K562 (cell line): ENCODE data around the gene DLGAP3. TPM values are rescaled to one million over a fixed set of nuclear protein-coding genes. Genes with fewer than 3 reads are reported as not detected.

Source experiments
- ATAC-seq: fragments of 200-7000 bp; cut with Tn5 transposase; 3 replicates; pipeline ENCODE4 v1.9.1; 2020; ENCODE audit warnings: moderate library complexity
- BruUV-seq: library from RNA; stranded (reverse); fragments of 400-500 nt; replicated peaks from 2 replicates; lab custom pipeline; 2021; lab: Mats Ljungman, UMichigan
- CTCF ChIA-PET: fragments of 300-600 bp; formaldehyde crosslinking; extraction: SDS; loops from one replicate; lab custom pipeline; 2021; ENCODE audit warnings: low intra/inter-chr PET ratio; lab: Yijun Ruan, JAX
- POLR2A ChIA-PET: fragments of 300-600, 350-650 bp; sonication (Branson Sonifier 250); formaldehyde crosslinking; extraction: SDS; loops from one replicate; lab custom pipeline; 2021; ENCODE audit warnings: antibody characterized with exemption, inconsistent platforms; lab: Yijun Ruan, JAX
- DNase-seq, 4 experiments: peaks; one replicate each; pipeline versions ENCODE4 v3.0.0 to v3.0.0-alpha.2; 2011 to 2018; ENCODE audit warnings: low spot score in 3 of 4, mixed read lengths in 3 of 4; ENCODE audit errors: extremely low read depth in 1 of 4
- FAIRE-seq: peaks from 2 replicates; lab custom pipeline; 2011; peaks lifted over from hg19 to GRCh38; lab: Jason Lieb, UNC
- H2AFZ ChIP-seq: 2 replicates; pipeline ENCODE4 v1.6.0; 2011; ENCODE audit warnings: low read depth, low read length, control low read depth, inconsistent platforms
- H3K27ac ChIP-seq: fragments of 200-600 bp; 3 replicates; pipeline ENCODE4 v1.8.0; 2011; ENCODE audit warnings: low read depth, mild to moderate bottlenecking, control low read depth, inconsistent platforms, low read length, moderate library complexity, mixed read lengths; ENCODE audit errors: extremely low read depth
- H3K27me3 ChIP-seq, 2 experiments: fragments of 300-600 bp in 1 of 2; 2 replicates in 1 of 2; 3 replicates in 1 of 2; pipeline versions ENCODE4 v1.6.0 to v1.8.0; 2011; ENCODE audit warnings: inconsistent platforms in 2 of 2, low read length in 2 of 2, mild to moderate bottlenecking in 1 of 2, mixed read lengths in 1 of 2, moderate library complexity in 1 of 2; ENCODE audit not compliant: control insufficient read depth in 2 of 2, insufficient read depth in 2 of 2
- H3K36me3 ChIP-seq: fragments of 300-600 bp; 3 replicates; pipeline ENCODE4 v1.8.0; 2011; ENCODE audit warnings: mild to moderate bottlenecking, low read length, inconsistent platforms; ENCODE audit not compliant: control insufficient read depth, insufficient read depth
- H3K4me1 ChIP-seq, 2 experiments: fragments of 200-600 bp in 1 of 2; replicated peaks in 1 of 2; 2 replicates in 1 of 2; 3 replicates in 1 of 2; pipeline versions ENCODE4 v1.5.1 to v1.8.0; 2011; ENCODE audit warnings: inconsistent platforms in 2 of 2, low read length in 2 of 2, mild to moderate bottlenecking in 1 of 2, mixed read lengths in 1 of 2, moderate library complexity in 1 of 2; ENCODE audit not compliant: control insufficient read depth in 2 of 2, insufficient read depth in 2 of 2
- H3K4me2 ChIP-seq: 2 replicates; pipeline ENCODE4 v1.6.1; 2011; ENCODE audit warnings: low read length, control low read depth, inconsistent platforms, mixed read lengths; ENCODE audit not compliant: insufficient read depth
- H3K4me3 ChIP-seq: fragments of 200-600 bp; sonication (generic), shearing (Covaris generic); 2 replicates; pipeline ENCODE4 v1.5.1; 2016; ENCODE audit warnings: control low read depth, inconsistent platforms
- H3K79me2 ChIP-seq: fragments of 200-600 bp; 3 replicates; pipeline ENCODE4 v1.8.0; 2011; ENCODE audit warnings: low read length, inconsistent platforms; ENCODE audit not compliant: control insufficient read depth, insufficient read depth
- H3K9ac ChIP-seq, 2 experiments: 2 replicates each; pipeline versions ENCODE4 v1.6.0 to v1.6.1; 2011; ENCODE audit warnings: low read depth in 2 of 2, low read length in 2 of 2, control low read depth in 1 of 2, inconsistent platforms in 1 of 2, mild to moderate bottlenecking in 1 of 2, mixed read lengths in 1 of 2; ENCODE audit not compliant: insufficient read depth in 1 of 2
- H3K9me1 ChIP-seq: one replicate; pipeline ENCODE4 v1.6.0; 2011; ENCODE audit warnings: inconsistent platforms, mild to moderate bottlenecking, low read length, moderate library complexity; ENCODE audit not compliant: control insufficient read depth, insufficient read depth
- H3K9me3 ChIP-seq: replicated peaks from 2 replicates; pipeline ENCODE4 v1.5.1; 2011; ENCODE audit warnings: low read depth, low read length, inconsistent platforms; ENCODE audit not compliant: control insufficient read depth, insufficient read depth
- H4K20me1 ChIP-seq: replicated peaks from 2 replicates; pipeline ENCODE4 v1.6.1; 2011; ENCODE audit warnings: low read length, inconsistent platforms, mixed read lengths; ENCODE audit not compliant: control insufficient read depth, insufficient read depth
- ASH1L ChIP-seq: fragments of 450-650 bp; IDR thresholded peaks from 2 replicates; pipeline ENCODE4 v1.6.1; 2018; ENCODE audit warnings: borderline replicate concordance, mild to moderate bottlenecking, low read depth; ENCODE audit not compliant: partially characterized antibody
- BDP1 ChIP-seq: IDR thresholded peaks from 3 replicates; pipeline ENCODE4 v1.6.1; 2011; ENCODE audit not compliant: insufficient read length, insufficient read depth
- CREB3 ChIP-seq: fragments of 450-650 bp; conservative IDR thresholded peaks from 2 replicates; pipeline ENCODE4 v1.6.1; 2016; ENCODE audit warnings: missing genetic modification characterization, low read depth, mild to moderate bottlenecking, missing compliant biosample characterization, moderate library complexity
- SREBF1 ChIP-seq: fragments of 150-350 bp; IDR thresholded peaks from 2 replicates; pipeline ENCODE4 v1.6.1; 2014; ENCODE audit warnings: antibody characterized with exemption, low read depth, low read length, borderline replicate concordance
- ZNF395 ChIP-seq: fragments of 200-800 bp; sonication (Bioruptor generic); IDR thresholded peaks from 2 replicates; pipeline ENCODE4 v1.6.1; 2017; ENCODE audit warnings: missing genetic modification characterization, missing compliant biosample characterization
- WGBS: fragments of 100-300 bp; shearing (Covaris generic); methylation state at CpG from one replicate; pipeline ENCODE4 v1.1.6; 2016; ENCODE audit warnings: low coverage, mixed read lengths; ENCODE audit not compliant: insufficient coverage; ENCODE audit errors: missing lambda C conversion rate; 5-methylcytosine and 5-hydroxymethylcytosine counted together
- in situ Hi-C: fragments of 300-500 bp; cut with MboI; formaldehyde crosslinking; loops from 4 replicates; pipeline ENCODE4 v1.15.0; 2018; ENCODE audit warnings: inconsistent platforms, mixed read lengths
- intact Hi-C: fragments of 100-400 bp; cut with micrococcal nuclease; formaldehyde crosslinking; loops from 2 replicates; pipeline ENCODE4 v1.14.2; 2022
- polyA plus RNA-seq, 8 experiments: library from polyadenylated mRNA; depleted of rRNA in 4 of 8; stranded (reverse) in 5 of 8; unstranded in 3 of 8; fragments of >200 nt; fragmentation: Nextera tagmentation in 2 of 8; fragmentation: Illumina TruSeq in 1 of 8; extraction: Ambion mirVana in 2 of 8; extraction: Trizol in 1 of 8; gene quantifications; 2 replicates each; pipeline versions ENCODE4 v1.2.1 to v1.2.3, GENCODE V29; 2011 to 2014; ENCODE audit warnings: inconsistent platforms in 1 of 8, missing spikeins in 1 of 8
- total RNA-seq, 7 experiments: library from RNA; depleted of rRNA in 6 of 7; stranded (reverse); fragments of >200 nt in 6 of 7; fragmentation: Illumina TruSeq in 2 of 7; extraction: Trizol in 2 of 7; gene quantifications; 2 replicates each; pipeline versions ENCODE4 v1.2.1 to v1.2.3, GENCODE V29; 2011 to 2021; ENCODE audit warnings: low replicate concordance in 1 of 7

Gene DLGAP3
- total and polyA plus RNA-seq, 9 of the 15 experiments (the other 6 are each of a cell fraction or from before 2014, with no cell fraction given) = 0.01 to 0.16 (median 0.07) TPM; not detected in 6

DNA sequence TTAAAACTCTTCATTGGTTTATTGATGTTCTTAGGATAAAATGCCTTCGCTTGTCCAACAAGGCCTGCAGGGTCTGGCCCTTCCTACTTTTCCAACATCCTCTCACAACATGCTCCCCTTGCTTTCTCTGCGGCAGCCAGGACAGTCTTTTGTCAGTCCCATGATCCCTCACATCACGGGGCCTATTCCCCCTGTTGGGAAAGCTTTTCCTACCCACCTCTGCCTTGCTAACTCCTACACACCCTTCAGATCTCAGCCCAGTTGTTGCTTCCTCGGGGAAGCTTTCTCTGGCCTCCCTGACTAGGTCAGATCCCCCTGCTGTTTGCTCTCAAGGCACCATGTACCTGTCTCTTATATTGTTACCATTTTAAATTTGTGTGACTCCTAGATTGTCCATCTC, 19.0 kb downstream of the DLGAP3 start:
- FAIRE-seq (no peak), ATAC-seq (no peak), DNase-seq (no peak)
- in situ Hi-C loops = no loop called here
- no peaks in the 10 kb centered on the region for H3K36me3 ChIP-seq
- no peaks in the 10 kb centered on the region for H3K79me2 ChIP-seq
- H3K9me3 ChIP-seq = no peaks in the 10 kb centered on the region
- no TSS peak for BruUV-seq
- WGBS = 0% methylated on average over 4 of the region's 4 CpGs
- no peak overlapping the region for H2AFZ ChIP-seq
- ChIA-PET POLR2A (no interaction called here), CTCF (interaction anchor here (0.6 kb wide), 1 partner anchor 19 kb away, joined by 7 read pairs; the partner anchor contains the start of gene DLGAP3)
- H3K9me1 ChIP-seq = no peaks in the 10 kb centered on the region
- 0 out of 2 replicates have a peak, but pooled peaks cover 13% of the 10 kb centered on the region for H4K20me1 ChIP-seq
- H3K9ac ChIP-seq = no peak overlapping the region
- H3K4me1 ChIP-seq = no peaks in the 10 kb centered on the region
- no peak for TF ChIP-seq CREB3 (tag)
- TF ChIP-seq BDP1 = no peak
- TF ChIP-seq SREBF1 = no peak
- no peak for TF ChIP-seq ASH1L
- TF ChIP-seq ZNF395 (CRISPR knock-in tag) = no peak
- intact Hi-C loops = no loop called here
- peaks cover 10 to 32% of the 10 kb centered on the region in 2 experiments; a peak in 4 of 5 replicates for H3K27me3 ChIP-seq
- H3K27ac ChIP-seq = no peak overlapping the region
- H3K4me3 ChIP-seq = no peak overlapping the region
- H3K4me2 ChIP-seq = no peak overlapping the region
